T-cell (primary cell): ENCODE measurements around the gene RNASEH2A. TPM values are rescaled to one million over a fixed set of nuclear protein-coding genes. Genes with fewer than 3 reads are reported as not detected.
A peak's percentile ranks its signal among the peaks of the same experiment; 100 is the strongest.

Experiments
- ATAC-seq, 4 experiments: fragments of 200-7000 bp in 3 of 4; fragments of 150-1000 bp in 1 of 4; cut with Tn5 transposase; replicated peaks in 1 of 4; 1 replicate in 3 of 4; 2 replicates in 1 of 4; pipeline ENCODE4 v1.10.0; 2021; ENCODE audit warnings: moderate library complexity in 3 of 4, mild to moderate bottlenecking in 2 of 4, moderate number of reproducible peaks in 1 of 4
- CTCF ChIA-PET, 2 donors: fragments of 300-600 bp; sonication (Branson Sonifier 250); formaldehyde crosslinking; loops; one replicate each; lab custom pipeline; 2022; ENCODE audit warnings: antibody characterized with exemption in 2 of 2; lab: Charles Lee
- POLR2A ChIA-PET, 2 donors: fragments of 300-600 bp; sonication (Branson Sonifier 250); formaldehyde crosslinking; loops; one replicate each; lab custom pipeline; 2022; ENCODE audit warnings: antibody characterized with exemption in 2 of 2; lab: Charles Lee
- DNase-seq, 35 experiments: peaks; one replicate each; pipeline versions ENCODE4 v3.0.0 to v3.0.0-alpha.2; 2013 to 2023
- H3K27ac ChIP-seq: one replicate; pipeline ENCODE4 v1.5.1; 2013; ENCODE audit warnings: low read length
- H3K27me3 ChIP-seq, 2 experiments: replicated peaks in 1 of 2; 1 replicate in 1 of 2; 2 replicates in 1 of 2; pipeline versions ENCODE4 v1.6.1 to v1.7.0; 2013; ENCODE audit warnings: low read length in 1 of 2, mixed read lengths in 1 of 2; ENCODE audit not compliant: control insufficient read depth in 2 of 2, insufficient read depth in 2 of 2; ENCODE audit errors: extremely low read depth in 1 of 2
- H3K36me3 ChIP-seq, 2 donors: 1 replicate in 1 of 2; 2 replicates in 1 of 2; pipeline versions ENCODE4 v1.6.1 to v1.7.0; 2013; ENCODE audit warnings: low read length in 1 of 2; ENCODE audit not compliant: control insufficient read depth in 2 of 2, insufficient read depth in 1 of 2; ENCODE audit errors: extremely low read depth in 1 of 2
- H3K4me1 ChIP-seq, 2 experiments: 1 replicate in 1 of 2; 2 replicates in 1 of 2; pipeline versions ENCODE4 v1.6.1 to v1.7.0; 2013; ENCODE audit warnings: low read length in 2 of 2, mixed read lengths in 1 of 2; ENCODE audit not compliant: insufficient read depth in 2 of 2, control insufficient read depth in 1 of 2; ENCODE audit errors: extremely low read depth in 1 of 2
- H3K4me3 ChIP-seq, 2 donors: 1 replicate in 1 of 2; 2 replicates in 1 of 2; pipeline versions ENCODE4 v1.5.1 to v1.7.0; 2013; ENCODE audit warnings: mild to moderate bottlenecking in 2 of 2, low read length in 1 of 2, moderate library complexity in 1 of 2; ENCODE audit not compliant: control insufficient read depth in 1 of 2; ENCODE audit errors: extremely low read depth in 1 of 2
- H3K9me3 ChIP-seq: 2 replicates; pipeline ENCODE4 v1.7.0; 2013
- H3K27ac Mint-ChIP-seq, 2 donors: one replicate each; pipeline ENCODE4 v1.8.0; 2020 to 2021; ENCODE audit warnings: mild to moderate bottlenecking in 2 of 2, mixed read lengths in 2 of 2
- H3K27me3 Mint-ChIP-seq, 2 donors: one replicate each; pipeline ENCODE4 v1.8.0; 2021 to 2022; ENCODE audit warnings: mixed read lengths in 2 of 2
- H3K36me3 Mint-ChIP-seq: one replicate; pipeline ENCODE4 v1.8.0; 2021; ENCODE audit warnings: mixed read lengths
- H3K4me1 Mint-ChIP-seq, 3 donors: one replicate each; pipeline ENCODE4 v1.8.0; 2020 to 2022; ENCODE audit warnings: mixed read lengths in 3 of 3, mild to moderate bottlenecking in 1 of 3
- H3K4me3 Mint-ChIP-seq, 3 donors: one replicate each; pipeline ENCODE4 v1.8.0; 2020 to 2022; ENCODE audit warnings: mild to moderate bottlenecking in 3 of 3, mixed read lengths in 3 of 3, moderate library complexity in 3 of 3
- H3K9me3 Mint-ChIP-seq, 3 donors: one replicate each; pipeline ENCODE4 v1.8.0; 2020 to 2022; ENCODE audit warnings: mixed read lengths in 3 of 3
- WGBS: methylation state at CpG from one replicate; pipeline ENCODE4 v1.1.5; 2013; ENCODE audit warnings: missing lambda C conversion rate; ENCODE audit not compliant: insufficient coverage; 5-methylcytosine and 5-hydroxymethylcytosine counted together
- total RNA-seq, 35 experiments: library from RNA in 6 of 35; stranded (reverse) in 6 of 35; fragments of 120-200 nt in 1 of 35; gene quantifications; one replicate each; pipeline versions ENCODE4 v1.2.1 to v1.2.4 and lab custom pipeline; 2013 to 2026

Gene RNASEH2A
- total RNA-seq, 5 donors from 2014 or later (not counting 1 experiment from before 2014, with no cell fraction given), result 4.7 to 18.0 (median 15.0) TPM

GRCh38 chr19:12784394-12784870, 22.0 kb upstream of the RNASEH2A start:
- H3K4me3 Mint-ChIP-seq, result no peak overlapping the region
- Histone ChIP-seq H3K27me3 (no peaks in the 10 kb centered on the region), H3K27ac (peak overlapping the region; percentile 100), H3K36me3 (no peaks in the 10 kb centered on the region), H3K4me3 (no peak overlapping the region), H3K4me1 (peaks cover 38 to 76% of the 10 kb centered on the region in 2 experiments), H3K9me3 (no peaks in the 10 kb centered on the region)
- CTCF ChIA-PET, result no interaction called here
- ATAC-seq, result peak in 3 of 4 experiments; percentile 2 to 12 (median 4)
- no peak overlapping the region for H3K27ac Mint-ChIP-seq
- no peaks in the 10 kb centered on the region for H3K9me3 Mint-ChIP-seq
- POLR2A ChIA-PET, result interaction anchor here in 1 of 2 donors (2.7 kb wide), 1 partner anchor 8 kb away, joined by 45 read pairs; the partner anchor contains the start of gene JUNB
- no peaks in the 10 kb centered on the region for H3K27me3 Mint-ChIP-seq
- WGBS, result 86% methylated on average over 5 of the region's 10 CpGs
- H3K36me3 Mint-ChIP-seq, result no peaks in the 10 kb centered on the region
- DNase-seq, result peak in 17 of 35 experiments; percentile 22 to 71 (median 45)
- H3K4me1 Mint-ChIP-seq, result peaks cover 23 to 39% (median 27%) of the 10 kb centered on the region in 3 donors

GRCh38 chr19:12784871-12785430, 21.4 kb upstream of the RNASEH2A start:
- Histone ChIP-seq H3K36me3 (no peaks in the 10 kb centered on the region), H3K4me1 (peaks cover 38 to 72% of the 10 kb centered on the region in 2 experiments), H3K4me3 (no peak overlapping the region), H3K27ac (peak overlapping the region; percentile 100), H3K27me3 (no peaks in the 10 kb centered on the region), H3K9me3 (no peaks in the 10 kb centered on the region)
- H3K9me3 Mint-ChIP-seq, result no peaks in the 10 kb centered on the region
- peak in 10 of 35 experiments; percentile 17 to 79 (median 51) for DNase-seq
- H3K4me3 Mint-ChIP-seq, result no peak overlapping the region
- WGBS, result 36% methylated on average over 5 of the region's 5 CpGs
- H3K27me3 Mint-ChIP-seq, result no peaks in the 10 kb centered on the region
- no peak overlapping the region for H3K27ac Mint-ChIP-seq
- ATAC-seq, result no peak
- H3K36me3 Mint-ChIP-seq, result no peaks in the 10 kb centered on the region
- POLR2A ChIA-PET, result no interaction called here
- H3K4me1 Mint-ChIP-seq, result peaks cover 19 to 35% (median 24%) of the 10 kb centered on the region in 3 donors
- CTCF ChIA-PET, result no interaction called here

- Histone ChIP-seq H3K9me3 (no peaks in the 10 kb centered on the region), H3K4me1 (peaks cover 42 to 77% of the 10 kb centered on the region in 2 experiments), H3K36me3 (no peaks in the 10 kb centered on the region), H3K4me3 (no peak overlapping the region), H3K27me3 (no peaks in the 10 kb centered on the region), H3K27ac (peak overlapping the region; percentile 100)
- ATAC-seq (no peak), DNase-seq (peak in 3 of 35 experiments; percentile 12 to 36 (median 31))
- ChIA-PET CTCF (no interaction called here), POLR2A (no interaction called here)
- whole genome bisulfite sequencing, result 42% methylated on average over 4 of the region's 4 CpGs
- Mint-ChIP-seq H3K9me3 (no peaks in the 10 kb centered on the region), H3K36me3 (no peaks in the 10 kb centered on the region), H3K27me3 (no peaks in the 10 kb centered on the region), H3K27ac (no peak overlapping the region), H3K4me1 (peaks cover 23 to 36% (median 28%) of the 10 kb centered on the region in 3 donors), H3K4me3 (no peak overlapping the region)
Observed at GRCh38 chr19:12785431-12786031, 20.9 kb upstream of the RNASEH2A start.

GRCh38 chr19:12786141-12786870, 20.1 kb upstream of the RNASEH2A start:
- H3K36me3 ChIP-seq, result no peaks in the 10 kb centered on the region
- ChIA-PET POLR2A (no interaction called here), CTCF (no interaction called here)
- H3K27me3 ChIP-seq, result no peaks in the 10 kb centered on the region
- Mint-ChIP-seq H3K27me3 (no peaks in the 10 kb centered on the region), H3K4me3 (no peak overlapping the region), H3K4me1 (peaks cover 27 to 42% (median 35%) of the 10 kb centered on the region in 3 donors), H3K9me3 (no peaks in the 10 kb centered on the region), H3K36me3 (no peaks in the 10 kb centered on the region), H3K27ac (peak overlapping the region; percentile 74 to 97)
- H3K4me3 ChIP-seq, result no peak overlapping the region
- DNase-seq, result peak in 4 of 35 experiments; percentile 15 to 61 (median 28)
- H3K4me1 ChIP-seq, result peaks cover 46 to 82% of the 10 kb centered on the region in 2 experiments
- peak overlapping the region; percentile 100 for H3K27ac ChIP-seq
- 30% methylated on average over 8 of the region's 18 CpGs for WGBS
- ATAC-seq, result no peak
- H3K9me3 ChIP-seq, result no peaks in the 10 kb centered on the region

- Mint-ChIP-seq H3K27me3 (no peaks in the 10 kb centered on the region), H3K4me1 (peaks cover 21 to 36% (median 35%) of the 10 kb centered on the region in 3 donors), H3K36me3 (no peaks in the 10 kb centered on the region), H3K4me3 (no peak overlapping the region), H3K27ac (peak overlapping the region; percentile 74 to 97), H3K9me3 (no peaks in the 10 kb centered on the region)
- no peak for DNase-seq
- no peak for ATAC-seq
- Histone ChIP-seq H3K4me1 (peaks cover 41 to 75% of the 10 kb centered on the region in 2 experiments), H3K27ac (peak overlapping the region; percentile 100), H3K4me3 (no peak overlapping the region), H3K27me3 (no peaks in the 10 kb centered on the region), H3K36me3 (no peaks in the 10 kb centered on the region), H3K9me3 (no peaks in the 10 kb centered on the region)
- ChIA-PET POLR2A (no interaction called here), CTCF (no interaction called here)
- WGBS, result 100% methylated on average over 2 of the region's 3 CpGs
Observed at GRCh38 chr19:12786952-12787351, 19.4 kb upstream of the RNASEH2A start.

GRCh38 chr19:12787458-12787857, 18.9 kb upstream of the RNASEH2A start:
- Histone ChIP-seq H3K36me3 (no peaks in the 10 kb centered on the region), H3K27ac (no peak overlapping the region), H3K4me3 (no peak overlapping the region), H3K4me1 (peaks cover 41 to 72% of the 10 kb centered on the region in 2 experiments), H3K9me3 (no peaks in the 10 kb centered on the region), H3K27me3 (no peaks in the 10 kb centered on the region)
- H3K4me1 Mint-ChIP-seq, result peaks cover 17 to 32% (median 30%) of the 10 kb centered on the region in 3 donors
- ATAC-seq, result no peak
- H3K27me3 Mint-ChIP-seq, result no peaks in the 10 kb centered on the region
- 84% methylated on average over 5 of the region's 10 CpGs for WGBS
- no peaks in the 10 kb centered on the region for H3K36me3 Mint-ChIP-seq
- DNase-seq, result no peak
- H3K27ac Mint-ChIP-seq, result peak overlapping the region; percentile 96 to 97
- no peak overlapping the region for H3K4me3 Mint-ChIP-seq
- H3K9me3 Mint-ChIP-seq, result no peaks in the 10 kb centered on the region
- ChIA-PET POLR2A (no interaction called here), CTCF (no interaction called here)
